GM18951 (cell line): ENCODE data around the gene PTPRT.

ENCODE experiments used
- POLR2A ChIP-seq: IDR thresholded peaks from 4 replicates; pipeline ENCODE4 v1.6.1; 2011; ENCODE audit warnings: mild to moderate bottlenecking; ENCODE audit not compliant: insufficient read length, insufficient read depth; ENCODE audit errors: extremely low read depth
- in situ Hi-C: fragments of 300-500 bp; cut with MboI; formaldehyde crosslinking; loops from one replicate; pipeline ENCODE4 v1.12.0; 2022; ENCODE audit warnings: low sequenced_read_pairs, mixed read lengths, inconsistent platforms; ENCODE audit not compliant: unreplicated experiment

The PTPRT gene

GRCh38 chr20:42721923-42722322 lies 467.8 kb downstream of the PTPRT start:
- in situ Hi-C loops: no loop called here
- TF ChIP-seq POLR2A: no peak

GRCh38 chr20:42714298-42715141 lies 475.2 kb downstream of the PTPRT start:
- in situ Hi-C loops: no loop called here
- TF ChIP-seq POLR2A: no peak

DNA sequence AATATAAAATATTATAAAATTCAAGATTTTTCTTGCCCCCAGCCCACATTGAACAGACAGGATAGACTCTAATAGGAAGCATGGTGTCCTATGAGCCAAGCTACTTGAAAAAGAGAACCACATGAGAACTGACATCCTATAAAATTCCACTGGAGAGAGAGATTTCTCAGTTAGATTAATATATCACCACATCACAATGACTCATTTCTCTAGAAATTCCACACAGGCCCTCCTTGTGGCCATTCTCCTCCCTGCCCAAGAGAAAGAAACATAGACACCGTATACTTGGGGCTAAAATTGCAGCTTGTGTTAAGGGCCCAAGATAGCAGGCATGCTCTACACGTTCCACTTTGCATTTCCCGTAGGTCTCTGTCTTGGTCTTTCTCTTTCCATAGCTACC lies 481.4 kb downstream of the PTPRT start:
- no peak for TF ChIP-seq POLR2A
- in situ Hi-C loops: no loop called here

- in situ Hi-C loops: no loop called here
- no peak for TF ChIP-seq POLR2A
Observed at GRCh38 chr20:42706759-42707158, 482.9 kb downstream of the PTPRT start.

DNA sequence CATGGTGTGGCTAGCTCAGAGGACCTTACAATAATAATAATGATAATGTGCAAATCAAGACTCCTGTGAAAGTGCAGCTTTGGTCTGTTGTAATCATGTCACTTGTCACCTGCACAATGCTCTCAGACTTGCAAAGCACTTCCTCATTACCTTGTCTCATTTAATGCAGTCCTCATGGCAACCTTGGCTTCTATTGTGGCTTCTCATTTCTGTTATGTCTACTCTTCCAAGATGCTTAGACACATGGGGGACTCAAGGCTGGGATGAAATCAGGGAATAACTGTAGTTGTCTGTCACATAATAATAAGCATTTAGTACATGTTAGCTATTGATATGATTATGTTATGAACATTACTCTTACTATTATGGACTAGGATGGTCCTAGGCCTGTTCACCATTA lies 484.2 kb downstream of the PTPRT start:
- TF ChIP-seq POLR2A: no peak
- in situ Hi-C loops: no loop called here

DNA sequence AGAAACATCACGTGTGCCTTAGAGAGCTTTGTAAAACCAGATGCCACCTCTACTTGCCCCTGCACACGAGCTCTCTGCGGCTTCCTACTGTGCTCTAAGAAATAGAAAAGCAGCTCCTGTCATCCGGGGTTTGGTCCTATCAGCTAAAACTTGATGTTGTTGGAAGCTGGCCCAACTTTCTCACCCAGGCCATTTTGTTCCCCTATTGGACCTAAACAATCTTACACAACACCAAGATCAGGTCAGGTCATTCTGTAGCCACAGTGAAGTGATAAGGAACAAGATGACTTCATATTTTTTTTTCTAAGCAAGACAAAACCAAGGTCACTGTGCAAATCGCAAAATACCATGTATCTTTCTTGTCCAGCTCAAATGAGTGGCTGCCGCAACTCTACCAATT lies 486.0 kb downstream of the PTPRT start:
- TF ChIP-seq POLR2A: no peak
- in situ Hi-C loops: no loop called here

GRCh38 chr20:42701948-42702347 lies 487.8 kb downstream of the PTPRT start:
- no peak for TF ChIP-seq POLR2A
- in situ Hi-C loops: no loop called here

GRCh38 chr20:42700372-42700771 lies 489.3 kb downstream of the PTPRT start:
- no peak for TF ChIP-seq POLR2A
- in situ Hi-C loops: no loop called here

DNA sequence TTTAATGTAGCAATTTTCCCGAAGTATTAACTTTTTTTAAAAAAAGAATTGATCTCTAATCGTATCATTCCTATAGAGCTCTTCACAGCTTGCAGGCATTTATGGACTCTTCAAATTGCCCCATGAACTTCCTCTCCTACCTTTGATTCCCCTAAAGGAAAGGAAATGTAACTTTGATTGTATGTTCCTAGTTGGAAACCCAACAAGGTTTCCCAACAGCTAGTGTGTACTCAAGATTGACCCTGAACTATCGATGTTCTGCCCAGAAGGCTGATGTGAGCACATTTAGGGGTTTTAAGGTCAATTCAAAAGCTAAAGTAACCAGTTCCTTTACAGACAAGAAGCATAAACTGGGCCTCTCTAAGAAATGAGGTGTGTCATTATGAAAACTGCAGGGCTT lies 491.7 kb downstream of the PTPRT start:
- TF ChIP-seq POLR2A: no peak
- in situ Hi-C loops: no loop called here

DNA sequence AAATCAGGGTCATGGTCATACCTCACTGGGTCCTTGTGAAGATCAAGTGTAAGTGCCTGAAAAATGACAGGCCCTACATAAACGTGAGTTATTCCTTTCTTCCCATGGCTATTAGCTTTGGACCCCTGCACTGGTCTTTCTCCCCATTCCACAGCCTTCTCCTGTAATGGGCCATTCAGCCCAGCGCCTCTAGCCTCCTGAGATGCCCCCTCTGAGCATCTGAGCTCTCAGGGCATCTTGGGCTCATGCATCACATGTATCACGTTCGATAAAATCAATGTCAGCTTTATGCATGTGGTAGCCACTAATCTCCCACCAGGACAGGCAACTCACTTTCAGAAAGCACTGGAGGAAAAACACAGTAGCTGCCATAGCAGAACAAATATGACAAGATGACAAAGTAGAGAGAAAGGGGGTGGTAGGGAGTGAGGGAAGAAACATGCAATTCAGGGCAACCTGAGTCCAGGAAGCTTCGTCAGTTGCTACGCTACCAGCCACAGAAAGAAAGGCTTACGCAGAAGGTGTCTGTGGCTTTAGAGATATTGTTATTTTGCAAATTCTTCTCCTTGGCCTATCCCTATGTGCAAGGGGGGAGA lies 498.8 kb downstream of the PTPRT start:
- in situ Hi-C loops: no loop called here
- TF ChIP-seq POLR2A: no peak

- in situ Hi-C loops: no loop called here
- no peak for TF ChIP-seq POLR2A
Observed at GRCh38 chr20:42688576-42688975, 501.1 kb downstream of the PTPRT start.

DNA sequence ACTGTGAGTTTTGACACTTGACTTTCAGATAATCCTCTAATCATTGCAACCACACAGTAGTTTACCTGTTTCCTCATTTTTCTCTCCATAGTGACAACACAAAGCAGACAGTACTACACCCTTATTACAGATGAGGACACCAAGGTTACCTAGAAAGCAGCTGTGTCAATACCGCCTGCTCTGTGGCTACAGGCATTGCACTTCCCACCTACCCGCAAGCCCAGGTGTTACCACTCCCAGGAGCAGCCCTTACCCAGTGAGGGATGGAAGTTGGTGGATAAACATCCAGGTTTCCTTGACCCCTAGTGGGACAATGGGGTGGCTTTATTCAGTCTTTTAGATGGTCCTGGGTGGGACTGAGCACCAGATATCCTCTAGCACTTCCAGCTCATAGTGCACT lies 503.6 kb downstream of the PTPRT start:
- in situ Hi-C loops: no loop called here
- no peak for TF ChIP-seq POLR2A

DNA sequence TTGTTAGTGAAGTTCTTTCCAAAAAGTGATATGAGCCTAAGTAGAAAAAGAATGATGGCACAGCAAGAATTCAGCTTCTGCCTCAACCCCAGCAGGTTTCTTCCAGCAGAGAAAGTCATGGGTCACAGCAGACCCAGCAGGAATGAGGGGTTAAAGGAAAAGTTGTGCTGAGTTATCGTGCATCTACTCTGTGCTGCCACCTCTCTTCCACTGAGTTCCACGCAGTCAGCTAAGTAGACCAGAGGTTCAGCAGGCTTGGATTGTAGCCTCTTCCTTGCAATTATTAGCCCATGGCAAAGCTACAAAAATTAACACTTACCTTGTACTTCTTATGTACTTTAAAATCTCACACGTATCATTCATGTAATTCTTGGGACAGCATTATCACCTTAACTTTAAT lies 510.8 kb downstream of the PTPRT start:
- in situ Hi-C loops: no loop called here
- TF ChIP-seq POLR2A: no peak

DNA sequence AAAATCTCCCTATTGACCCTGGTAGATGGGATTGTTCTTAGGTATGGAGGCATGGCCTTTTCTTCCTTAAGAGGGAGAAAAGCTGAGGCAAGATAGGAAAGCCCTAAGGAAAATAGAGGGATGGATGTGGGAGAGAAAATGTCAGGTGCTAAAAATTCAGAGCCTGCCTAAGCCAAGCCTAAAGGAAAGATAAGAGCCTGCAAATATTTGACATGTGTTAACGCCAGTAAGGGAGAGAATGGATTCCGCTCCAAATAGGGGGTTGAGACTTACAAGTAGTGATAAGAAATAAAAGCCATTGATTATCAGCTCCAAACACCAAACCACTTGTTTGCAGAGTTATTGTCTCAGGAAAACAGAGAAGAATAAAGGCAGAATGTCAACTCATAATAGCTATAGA lies 533.6 kb downstream of the PTPRT start:
- TF ChIP-seq POLR2A: no peak
- in situ Hi-C loops: no loop called here
